ENCODE data around the gene KCNJ6. TPM values are rescaled to one million over a fixed set of nuclear protein-coding genes. Genes with fewer than 3 reads are reported as not detected.

KCNJ6 gene
- total and polyA plus RNA-seq, 2 of the 8 experiments (the other 6 are each of a cell fraction or from before 2014, with no cell fraction given), result 0.51 to 1.2 TPM

DNA sequence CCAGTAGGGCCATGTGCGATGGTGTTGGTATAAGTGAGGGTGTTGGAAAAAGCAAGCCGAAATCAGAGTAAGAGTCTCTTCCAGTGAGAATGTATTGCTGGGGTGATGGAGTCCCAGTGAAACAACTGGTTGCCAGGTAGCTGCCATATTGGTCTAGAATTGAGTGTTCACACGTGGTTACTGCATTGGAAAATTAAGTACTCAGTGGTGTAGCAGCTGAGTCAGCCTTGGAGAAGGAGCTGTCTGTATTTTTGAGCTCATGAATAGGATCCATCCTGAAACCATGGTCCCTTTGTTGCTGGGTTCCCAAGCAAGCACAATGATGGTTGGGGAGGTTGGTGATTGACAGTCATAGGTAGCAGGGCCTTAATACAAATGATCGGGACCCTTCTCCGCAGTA lies 314.3 kb downstream of the KCNJ6 start (continued):
- no peak for TF ChIP-seq TBP (IDR thresholded peaks at IDR 0.05; ENCODE audit: low read depth, low read length)
- TF ChIP-seq EZH2 (IDR thresholded peaks at IDR 0.05; ENCODE audit: low read depth, low read length, severe bottlenecking), result no peak
- TF ChIP-seq EGR1 (IDR thresholded peaks at IDR 0.05; ENCODE audit: borderline replicate concordance, low read depth, low read length), result no peak
- no peak for TF ChIP-seq KDM5A (IDR thresholded peaks at IDR 0.05; ENCODE audit: low read length)
- no peak for TF ChIP-seq POU5F1 (IDR thresholded peaks at IDR 0.05; ENCODE audit: low read depth, low read length)
- TF ChIP-seq CHD1 (IDR thresholded peaks at IDR 0.05; ENCODE audit: low read depth, low read length), result no peak
